ENCODE measurements around the gene OR1K1. TPM values are rescaled to one million over a fixed set of nuclear protein-coding genes. Genes with fewer than 3 reads are reported as not detected.

The OR1K1 gene
- total and polyA plus RNA-seq, 8 donors = not detected

DNA sequence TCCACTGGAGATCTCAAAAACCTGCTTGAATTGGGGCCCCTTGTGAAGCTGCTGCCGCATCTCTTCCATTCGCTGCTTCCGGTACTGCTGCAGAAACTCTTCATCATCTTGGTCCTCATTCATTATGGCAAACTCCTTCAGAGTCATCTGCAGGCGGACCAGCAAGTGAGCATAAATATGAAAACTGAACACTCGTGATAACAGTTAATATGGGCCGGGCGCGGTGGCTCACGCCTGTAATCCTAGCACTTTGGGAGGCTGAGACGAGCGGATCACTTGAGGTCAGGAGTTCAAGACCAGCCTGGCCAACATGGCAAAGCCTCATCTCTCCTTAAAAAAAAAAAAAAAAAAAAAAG, 20.5 kb downstream of the OR1K1 start:
- peaks cover 4 to 76% (median 66%) of the 10 kb centered on the region in 4 donors for H3K36me3 ChIP-seq
- intact Hi-C loops (cut with DNase I; ENCODE audit: low total_unique reads) = no loop called here
- peaks cover 0 to 50% (median 22%) of the 10 kb centered on the region in 4 donors for H3K4me1 ChIP-seq
- peak overlapping the region in 2 of 5 donors; percentile 21 to 51 for H3K27ac ChIP-seq
- H3K9me3 ChIP-seq = no peaks in the 10 kb centered on the region
- no peak for DNase-seq
- H3K27me3 ChIP-seq = no peaks in the 10 kb centered on the region
- H3K4me3 ChIP-seq = no peak overlapping the region
- TF ChIP-seq, protein P1, sequence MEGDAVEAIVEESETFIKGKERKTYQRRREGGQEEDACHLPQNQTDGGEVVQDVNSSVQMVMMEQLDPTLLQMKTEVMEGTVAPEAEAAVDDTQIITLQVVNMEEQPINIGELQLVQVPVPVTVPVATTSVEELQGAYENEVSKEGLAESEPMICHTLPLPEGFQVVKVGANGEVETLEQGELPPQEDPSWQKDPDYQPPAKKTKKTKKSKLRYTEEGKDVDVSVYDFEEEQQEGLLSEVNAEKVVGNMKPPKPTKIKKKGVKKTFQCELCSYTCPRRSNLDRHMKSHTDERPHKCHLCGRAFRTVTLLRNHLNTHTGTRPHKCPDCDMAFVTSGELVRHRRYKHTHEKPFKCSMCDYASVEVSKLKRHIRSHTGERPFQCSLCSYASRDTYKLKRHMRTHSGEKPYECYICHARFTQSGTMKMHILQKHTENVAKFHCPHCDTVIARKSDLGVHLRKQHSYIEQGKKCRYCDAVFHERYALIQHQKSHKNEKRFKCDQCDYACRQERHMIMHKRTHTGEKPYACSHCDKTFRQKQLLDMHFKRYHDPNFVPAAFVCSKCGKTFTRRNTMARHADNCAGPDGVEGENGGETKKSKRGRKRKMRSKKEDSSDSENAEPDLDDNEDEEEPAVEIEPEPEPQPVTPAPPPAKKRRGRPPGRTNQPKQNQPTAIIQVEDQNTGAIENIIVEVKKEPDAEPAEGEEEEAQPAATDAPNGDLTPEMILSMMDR (IDR thresholded peaks at IDR 0.05) = no peak
- TF ChIP-seq POLR2AphosphoS5 (IDR thresholded peaks at IDR 0.05) = no peak
- no peak for TF ChIP-seq EP300 (IDR thresholded peaks at IDR 0.05)
- TF ChIP-seq POLR2A (IDR thresholded peaks at IDR 0.05) = no peak
- 92 to 94% (median 93%) methylated on average over 11 of the region's 11 CpGs for WGBS, 5 donors

DNA sequence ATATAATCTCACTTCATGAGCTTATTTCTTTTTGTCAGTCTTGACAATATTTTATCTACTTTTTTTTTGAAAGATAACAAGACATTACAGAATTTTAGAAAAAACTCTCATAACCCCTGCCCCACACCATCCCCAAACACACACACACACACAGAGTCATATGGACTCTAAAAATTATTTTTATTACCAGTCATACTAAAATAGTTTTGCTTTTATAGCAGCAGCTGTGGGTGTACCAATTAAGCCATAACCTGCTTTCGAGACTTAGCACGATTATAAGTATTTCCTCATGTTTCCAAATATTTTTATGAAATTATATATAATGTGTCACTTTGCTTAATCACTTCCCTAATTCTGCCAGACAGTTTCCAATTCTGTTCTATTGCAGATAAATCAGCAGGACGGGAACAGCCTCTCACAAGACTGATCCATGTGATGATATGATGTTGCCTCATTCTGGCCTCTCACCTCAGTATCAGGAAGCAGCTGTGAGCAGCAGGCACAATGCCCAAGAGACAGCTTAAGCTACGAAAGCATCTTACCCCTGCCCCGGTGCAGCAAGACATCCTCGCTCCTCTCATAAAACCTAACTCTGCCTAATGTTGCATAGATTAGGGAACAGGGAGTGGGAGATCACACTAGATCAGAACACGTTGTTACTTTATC, 21.5 kb downstream of the OR1K1 start:
- Histone ChIP-seq H3K27me3 (no peaks in the 10 kb centered on the region), H3K36me3 (peaks cover 4 to 77% (median 69%) of the 10 kb centered on the region in 4 donors), H3K4me1 (peaks cover under 1 to 54% (median 29%) of the 10 kb centered on the region in 4 donors), H3K9me3 (no peaks in the 10 kb centered on the region), H3K27ac (peak overlapping the region in 3 of 5 donors; percentile 36 to 59 (median 42)), H3K4me3 (no peak overlapping the region)
- DNase-seq = peak in 1 of 2 donors; percentile 20
- TF ChIP-seq EP300 (IDR thresholded peaks at IDR 0.05) (no peak), POLR2AphosphoS5 (IDR thresholded peaks at IDR 0.05) (peak in 1 of 3 donors; percentile 36), POLR2A (IDR thresholded peaks at IDR 0.05) (no peak)
- TF ChIP-seq, protein P1 (IDR thresholded peaks at IDR 0.05) = no peak
- 43 to 64% (median 54%) methylated on average over 7 of the region's 7 CpGs for WGBS, 5 donors
- intact Hi-C loops (cut with DNase I; ENCODE audit: low total_unique reads) = no loop called here

DNA sequence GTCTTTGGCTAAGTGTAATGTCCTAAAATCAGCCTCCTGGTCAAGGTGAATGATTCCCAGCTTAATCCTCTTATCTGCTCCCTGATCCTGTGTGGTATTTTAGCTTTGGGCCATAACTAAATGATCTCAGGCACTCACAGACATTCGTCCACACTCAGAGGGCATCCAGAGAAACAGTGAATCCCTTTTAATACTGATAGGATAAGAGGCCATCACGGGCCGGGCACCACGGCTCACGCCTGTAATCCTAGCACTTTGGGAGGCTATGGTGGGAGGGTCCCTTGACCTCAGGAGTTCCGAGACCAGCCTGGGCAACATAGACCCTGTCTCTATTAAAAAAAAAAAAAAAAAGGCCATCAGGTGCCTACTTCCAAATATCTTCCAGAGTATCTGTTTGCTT, 22.1 kb downstream of the OR1K1 start:
- TF ChIP-seq EP300 (IDR thresholded peaks at IDR 0.05) (no peak), POLR2A (IDR thresholded peaks at IDR 0.05) (no peak), POLR2AphosphoS5 (IDR thresholded peaks at IDR 0.05) (no peak)
- TF ChIP-seq, protein P1 (IDR thresholded peaks at IDR 0.05) = no peak
- 88 to 93% (median 92%) methylated on average over 6 of the region's 6 CpGs for whole genome bisulfite sequencing, 5 donors
- Histone ChIP-seq H3K27ac (peak overlapping the region in 3 of 5 donors; percentile 36 to 59 (median 42)), H3K27me3 (no peaks in the 10 kb centered on the region), H3K4me1 (peaks cover 7 to 60% (median 36%) of the 10 kb centered on the region in 4 donors), H3K36me3 (peaks cover 4 to 71% (median 63%) of the 10 kb centered on the region in 4 donors), H3K9me3 (no peaks in the 10 kb centered on the region), H3K4me3 (no peak overlapping the region)
- intact Hi-C loops (cut with DNase I; ENCODE audit: low total_unique reads) = no loop called here
- no peak for DNase-seq

DNA sequence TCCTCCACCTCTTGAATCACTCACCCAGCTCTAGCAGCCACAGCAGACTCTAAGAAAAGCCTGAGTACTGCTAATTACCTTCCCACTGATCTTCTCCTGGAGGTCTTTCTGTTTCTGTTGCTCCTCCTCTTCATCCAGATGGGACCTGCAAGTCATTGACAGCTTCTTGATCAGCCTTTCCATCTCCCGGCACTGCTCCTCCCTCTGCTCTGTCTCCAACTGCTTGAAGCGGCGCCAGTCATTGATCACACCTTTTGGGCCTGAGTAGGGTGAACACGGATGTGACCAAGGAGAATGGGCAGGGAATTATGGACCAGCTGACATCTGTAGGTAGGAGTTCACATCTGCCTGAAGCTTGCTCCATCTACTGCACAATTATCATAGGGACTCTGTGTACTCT, 23.0 kb downstream of the OR1K1 start:
- Histone ChIP-seq H3K4me3 (no peak overlapping the region), H3K27ac (no peak overlapping the region), H3K27me3 (no peaks in the 10 kb centered on the region), H3K4me1 (peaks cover 13 to 68% (median 43%) of the 10 kb centered on the region in 4 donors), H3K9me3 (no peaks in the 10 kb centered on the region), H3K36me3 (peaks cover 4 to 63% (median 54%) of the 10 kb centered on the region in 4 donors)
- TF ChIP-seq POLR2AphosphoS5 (IDR thresholded peaks at IDR 0.05) (no peak), EP300 (IDR thresholded peaks at IDR 0.05) (no peak), POLR2A (IDR thresholded peaks at IDR 0.05) (no peak)
- TF ChIP-seq, protein P1 (IDR thresholded peaks at IDR 0.05) = no peak
- no peak for DNase-seq
- WGBS, 5 donors = 92 to 98% (median 94%) methylated on average over 4 of the region's 4 CpGs
- intact Hi-C loops (cut with DNase I; ENCODE audit: low total_unique reads) = no loop called here
